ENCODE measurements around the gene BCKDHA.

BCKDHA gene

DNA sequence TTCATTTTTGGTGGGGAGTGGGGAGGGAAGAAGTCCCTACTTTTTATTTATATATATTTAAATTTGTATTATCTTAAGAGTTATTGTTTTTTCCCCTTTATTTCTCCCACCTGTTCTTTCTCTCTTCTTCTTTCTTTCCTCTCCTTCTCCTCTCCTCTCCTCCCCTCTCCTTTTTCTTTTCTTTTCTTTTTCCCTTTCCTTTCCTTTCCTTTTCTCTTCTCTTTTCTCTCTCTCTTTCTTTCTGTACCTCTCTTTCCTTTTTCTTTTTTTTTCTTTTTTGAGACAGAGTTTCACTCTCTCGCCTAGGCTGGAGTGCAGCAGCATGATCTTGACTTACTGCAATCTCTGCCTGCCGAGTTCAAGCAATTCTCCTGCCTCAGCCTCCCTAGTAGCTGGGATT is 1.9 kb downstream of the BCKDHA start:
- Histone ChIP-seq H3K36me3 (replicated peaks; ENCODE audit: insufficient read depth, low read length) (no peaks in the 10 kb centered on the region), H3K9me3 (replicated peaks; ENCODE audit: insufficient read depth, low read length) (no peaks in the 10 kb centered on the region), H3K9ac (ENCODE audit: low read length) (no peak overlapping the region), H3K4me2 (ENCODE audit: low read depth, low read length) (no peak overlapping the region), H3F3A (ENCODE audit: insufficient read depth, low read length) (no peaks in the 10 kb centered on the region), H4K20me1 (ENCODE audit: insufficient read depth, low read length) (no peaks in the 10 kb centered on the region), H3K27ac (ENCODE audit: low read length) (no peak overlapping the region), H3K4me3 (ENCODE audit: low read length) (no peak overlapping the region), H3K27me3 (replicated peaks; ENCODE audit: insufficient read depth, low read length) (no peaks in the 10 kb centered on the region), H2AFZ (ENCODE audit: low read length) (no peak overlapping the region), H3K9me2 (replicated peaks; ENCODE audit: insufficient read depth, low read length) (no peaks in the 10 kb centered on the region), H3K79me2 (ENCODE audit: low read length) (peaks cover 45% of the 10 kb centered on the region), H3K4me1 (ENCODE audit: low read length) (peaks cover 14% of the 10 kb centered on the region)
- no peak for DNase-seq
- TF ChIP-seq, protein P1, sequence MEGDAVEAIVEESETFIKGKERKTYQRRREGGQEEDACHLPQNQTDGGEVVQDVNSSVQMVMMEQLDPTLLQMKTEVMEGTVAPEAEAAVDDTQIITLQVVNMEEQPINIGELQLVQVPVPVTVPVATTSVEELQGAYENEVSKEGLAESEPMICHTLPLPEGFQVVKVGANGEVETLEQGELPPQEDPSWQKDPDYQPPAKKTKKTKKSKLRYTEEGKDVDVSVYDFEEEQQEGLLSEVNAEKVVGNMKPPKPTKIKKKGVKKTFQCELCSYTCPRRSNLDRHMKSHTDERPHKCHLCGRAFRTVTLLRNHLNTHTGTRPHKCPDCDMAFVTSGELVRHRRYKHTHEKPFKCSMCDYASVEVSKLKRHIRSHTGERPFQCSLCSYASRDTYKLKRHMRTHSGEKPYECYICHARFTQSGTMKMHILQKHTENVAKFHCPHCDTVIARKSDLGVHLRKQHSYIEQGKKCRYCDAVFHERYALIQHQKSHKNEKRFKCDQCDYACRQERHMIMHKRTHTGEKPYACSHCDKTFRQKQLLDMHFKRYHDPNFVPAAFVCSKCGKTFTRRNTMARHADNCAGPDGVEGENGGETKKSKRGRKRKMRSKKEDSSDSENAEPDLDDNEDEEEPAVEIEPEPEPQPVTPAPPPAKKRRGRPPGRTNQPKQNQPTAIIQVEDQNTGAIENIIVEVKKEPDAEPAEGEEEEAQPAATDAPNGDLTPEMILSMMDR (IDR thresholded peaks at IDR 0.05; ENCODE audit: low read length) = no peak
- no peak for TF ChIP-seq EZH2 (optimal IDR thresholded peaks at IDR 0.05; ENCODE audit: low read depth, low read length)
- no peak for TF ChIP-seq EZH2phosphoT487 (IDR thresholded peaks at IDR 0.05; ENCODE audit: low read length)

DNA sequence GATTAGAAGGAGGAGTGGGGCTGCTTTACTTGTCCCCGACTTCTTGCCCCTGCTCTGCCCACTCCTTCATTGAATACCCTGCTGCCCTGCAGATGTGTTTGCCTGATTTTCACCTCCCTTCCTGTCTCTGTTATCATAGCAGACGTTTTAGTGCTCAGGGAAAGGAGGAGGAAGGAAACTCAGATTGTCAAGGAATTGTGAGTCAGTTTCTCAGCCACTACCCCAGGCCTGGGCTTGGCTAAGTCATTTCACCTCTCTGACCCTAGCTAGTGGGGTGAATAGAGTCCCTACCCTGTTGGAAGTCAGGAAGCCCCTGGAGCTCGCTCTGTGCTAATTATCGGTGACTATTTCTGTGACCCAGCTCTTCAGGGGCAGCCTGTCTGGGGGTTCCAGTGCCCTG is 3.9 kb downstream of the BCKDHA start:
- H3F3A ChIP-seq (ENCODE audit: insufficient read depth, low read length) = no peaks in the 10 kb centered on the region
- H4K20me1 ChIP-seq (ENCODE audit: insufficient read depth, low read length) = no peaks in the 10 kb centered on the region
- H3K9me3 ChIP-seq (replicated peaks; ENCODE audit: insufficient read depth, low read length) = no peaks in the 10 kb centered on the region
- H2AFZ ChIP-seq (ENCODE audit: low read length) = no peak overlapping the region
- no peak overlapping the region for H3K4me2 ChIP-seq (ENCODE audit: low read depth, low read length)
- H3K27ac ChIP-seq (ENCODE audit: low read length) = no peak overlapping the region
- no peaks in the 10 kb centered on the region for H3K36me3 ChIP-seq (replicated peaks; ENCODE audit: insufficient read depth, low read length)
- peaks cover 27% of the 10 kb centered on the region for H3K79me2 ChIP-seq (ENCODE audit: low read length)
- H3K9ac ChIP-seq (ENCODE audit: low read length) = no peak overlapping the region
- no peak for TF ChIP-seq EZH2phosphoT487 (IDR thresholded peaks at IDR 0.05; ENCODE audit: low read length)
- TF ChIP-seq, protein P1 (IDR thresholded peaks at IDR 0.05; ENCODE audit: low read length) = no peak
- no peak for TF ChIP-seq EZH2 (optimal IDR thresholded peaks at IDR 0.05; ENCODE audit: low read depth, low read length)
- H3K4me3 ChIP-seq (ENCODE audit: low read length) = no peak overlapping the region
- no peaks in the 10 kb centered on the region for H3K9me2 ChIP-seq (replicated peaks; ENCODE audit: insufficient read depth, low read length)
- peaks cover 10% of the 10 kb centered on the region for H3K4me1 ChIP-seq (ENCODE audit: low read length)
- no peak for DNase-seq
- H3K27me3 ChIP-seq (replicated peaks; ENCODE audit: insufficient read depth, low read length) = no peaks in the 10 kb centered on the region

DNA sequence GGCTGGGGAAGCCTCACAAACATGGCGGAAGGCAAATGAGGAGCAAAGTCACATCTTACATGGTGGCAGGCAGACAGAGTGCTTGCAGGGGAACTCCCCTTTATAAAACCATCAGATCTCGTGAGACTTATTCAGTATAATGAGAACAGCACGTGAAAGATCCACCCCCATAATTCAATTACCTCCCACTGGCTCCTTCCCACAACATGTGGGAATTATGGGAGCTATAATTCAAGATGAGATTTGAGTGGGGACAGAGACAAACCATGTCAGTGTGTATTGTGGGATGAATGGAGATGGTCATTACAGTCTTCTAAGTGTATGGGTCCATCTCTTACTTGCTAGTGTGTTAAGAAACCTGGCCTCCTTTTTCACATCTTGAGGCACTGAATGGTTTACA is 4.4 kb downstream of the BCKDHA start:
- no peak overlapping the region for H3K4me2 ChIP-seq (ENCODE audit: low read depth, low read length)
- DNase-seq = no peak
- TF ChIP-seq EZH2phosphoT487 (IDR thresholded peaks at IDR 0.05; ENCODE audit: low read length) (no peak), EZH2 (optimal IDR thresholded peaks at IDR 0.05; ENCODE audit: low read depth, low read length) (no peak)
- TF ChIP-seq, protein P1 (IDR thresholded peaks at IDR 0.05; ENCODE audit: low read length) = no peak

More for the DNA sequence above, 4.4 kb downstream of the BCKDHA start:
- H3K9ac ChIP-seq (ENCODE audit: low read length) = no peak overlapping the region
- no peaks in the 10 kb centered on the region for H4K20me1 ChIP-seq (ENCODE audit: insufficient read depth, low read length)
- no peaks in the 10 kb centered on the region for H3F3A ChIP-seq (ENCODE audit: insufficient read depth, low read length)
- no peaks in the 10 kb centered on the region for H3K9me3 ChIP-seq (replicated peaks; ENCODE audit: insufficient read depth, low read length)
- H3K4me1 ChIP-seq (ENCODE audit: low read length) = peaks cover 10% of the 10 kb centered on the region
- H3K4me3 ChIP-seq (ENCODE audit: low read length) = no peak overlapping the region
- no peaks in the 10 kb centered on the region for H3K36me3 ChIP-seq (replicated peaks; ENCODE audit: insufficient read depth, low read length)
- no peak overlapping the region for H2AFZ ChIP-seq (ENCODE audit: low read length)
- H3K9me2 ChIP-seq (replicated peaks; ENCODE audit: insufficient read depth, low read length) = no peaks in the 10 kb centered on the region
- no peak overlapping the region for H3K27ac ChIP-seq (ENCODE audit: low read length)
- H3K27me3 ChIP-seq (replicated peaks; ENCODE audit: insufficient read depth, low read length) = no peaks in the 10 kb centered on the region
- peaks cover 23% of the 10 kb centered on the region for H3K79me2 ChIP-seq (ENCODE audit: low read length)

Measured in MM.1S (cell line).